B cell (primary cell): ENCODE results near the gene APLP2. TPM values are rescaled to one million over a fixed set of nuclear protein-coding genes. Genes with fewer than 3 reads are reported as not detected.

ENCODE experiments used
- ATAC-seq: fragments of 200-7000 bp; cut with Tn5 transposase; one replicate; pipeline ENCODE4 v1.10.0; 2021; ENCODE audit warnings: low read depth, mild to moderate bottlenecking, moderate number of reproducible peaks, moderate library complexity
- CTCF ChIA-PET: fragments of 350-600 bp; sonication (Branson Sonifier 250); formaldehyde crosslinking; loops from one replicate; lab custom pipeline; 2021; ENCODE audit warnings: antibody characterized with exemption, inconsistent platforms; lab: Charles Lee
- POLR2A ChIA-PET: fragments of 350-600 bp; sonication (Branson Sonifier 250); formaldehyde crosslinking; loops from one replicate; lab custom pipeline; 2021; ENCODE audit warnings: antibody characterized with exemption; lab: Charles Lee
- DNase-seq: peaks from one replicate; pipeline ENCODE4 v3.0.0; 2013
- H2AFZ ChIP-seq: 2 replicates; pipeline ENCODE4 v1.6.1; 2012; ENCODE audit warnings: mild to moderate bottlenecking, low read depth, low read length; ENCODE audit not compliant: insufficient read depth, poor library complexity, severe bottlenecking
- H3K27ac ChIP-seq, 2 donors: 1 replicate in 1 of 2; 2 replicates in 1 of 2; pipeline ENCODE4 v1.5.1; 2012 to 2013; ENCODE audit warnings: low read length in 2 of 2, mild to moderate bottlenecking in 2 of 2, moderate library complexity in 1 of 2
- H3K27me3 ChIP-seq, 4 experiments: fragments of 200-600 bp in 1 of 4; sonication (generic) in 1 of 4; replicated peaks in 1 of 4; 1 replicate in 2 of 4; 2 replicates in 2 of 4; pipeline versions ENCODE4 v1.6.1 to v1.7.0; 2013 to 2016; ENCODE audit warnings: low read length in 3 of 4, mild to moderate bottlenecking in 2 of 4, mixed read lengths in 1 of 4, moderate library complexity in 1 of 4; ENCODE audit not compliant: insufficient read depth in 4 of 4, control insufficient read depth in 3 of 4; ENCODE audit errors: control extremely low read depth in 1 of 4
- H3K36me3 ChIP-seq, 2 experiments: replicated peaks in 1 of 2; 1 replicate in 1 of 2; 2 replicates in 1 of 2; pipeline versions ENCODE4 v1.6.1 to v1.7.1; 2013; ENCODE audit warnings: low read length in 1 of 2; ENCODE audit not compliant: insufficient read depth in 2 of 2, control insufficient read depth in 1 of 2; ENCODE audit errors: control extremely low read depth in 1 of 2, extremely low read depth in 1 of 2
- H3K4me1 ChIP-seq, 2 donors: fragments of 200-600 bp in 1 of 2; sonication (generic) in 1 of 2; 1 replicate in 1 of 2; 2 replicates in 1 of 2; pipeline versions ENCODE4 v1.5.1 to v1.6.1; 2013 to 2017; ENCODE audit warnings: low read length in 2 of 2; ENCODE audit not compliant: control insufficient read depth in 2 of 2, insufficient read depth in 2 of 2
- H3K4me2 ChIP-seq: replicated peaks from 2 replicates; pipeline ENCODE3; 2012; ENCODE audit warnings: mild to moderate bottlenecking, low read depth, low read length; ENCODE audit not compliant: poor library complexity, severe bottlenecking
- H3K4me3 ChIP-seq, 5 experiments: fragments of 200-600 bp in 1 of 5; sonication (generic) in 1 of 5; 1 replicate in 3 of 5; 2 replicates in 2 of 5; pipeline versions ENCODE4 v1.5.1 to v1.7.0; 2011 to 2016; ENCODE audit warnings: low read length in 4 of 5, mild to moderate bottlenecking in 4 of 5, low read depth in 2 of 5, control low read depth in 1 of 5, moderate library complexity in 1 of 5; ENCODE audit not compliant: insufficient read depth in 1 of 5; ENCODE audit errors: control extremely low read depth in 1 of 5, extremely low read depth in 1 of 5
- H3K79me2 ChIP-seq: fragments of 200-600 bp; sonication (generic); one replicate; pipeline ENCODE4 v1.6.0; 2016; ENCODE audit warnings: low read length; ENCODE audit not compliant: control insufficient read depth, insufficient read depth
- H3K9ac ChIP-seq: fragments of 200-600 bp; sonication (generic); 2 replicates; pipeline ENCODE4 v1.6.1; 2017; ENCODE audit warnings: mild to moderate bottlenecking, low read length, moderate library complexity
- H3K9me3 ChIP-seq, 3 donors: one replicate each; pipeline versions ENCODE4 v1.6.1 to v1.7.1; 2013; ENCODE audit warnings: low read length in 2 of 3; ENCODE audit not compliant: control insufficient read depth in 2 of 3, insufficient read depth in 1 of 3; ENCODE audit errors: control extremely low read depth in 1 of 3
- H4K20me1 ChIP-seq: 2 replicates; pipeline ENCODE4 v1.6.0; 2012; ENCODE audit warnings: mild to moderate bottlenecking, low read length; ENCODE audit not compliant: insufficient read depth, control insufficient read depth, poor library complexity, severe bottlenecking
- H3K27ac Mint-ChIP-seq: one replicate; pipeline ENCODE4 v1.8.0; 2021; ENCODE audit warnings: mixed read lengths
- H3K27me3 Mint-ChIP-seq: one replicate; pipeline ENCODE4 v1.8.0; 2021; ENCODE audit warnings: mixed read lengths
- H3K4me1 Mint-ChIP-seq: one replicate; pipeline ENCODE4 v1.8.0; 2021; ENCODE audit warnings: mixed read lengths
- H3K4me3 Mint-ChIP-seq: one replicate; pipeline ENCODE4 v1.8.0; 2021; ENCODE audit warnings: mixed read lengths
- H3K9me3 Mint-ChIP-seq: one replicate; pipeline ENCODE4 v1.8.0; 2022; ENCODE audit warnings: mixed read lengths; ENCODE audit not compliant: insufficient read depth
- CTCF ChIP-seq: fragments of 200-600 bp; IDR thresholded peaks from one replicate; pipeline ENCODE4 v1.8.0; 2022; ENCODE audit warnings: antibody characterized with exemption, mild to moderate bottlenecking
- EZH2 ChIP-seq: IDR thresholded peaks from 2 replicates; pipeline ENCODE4 v1.6.1; 2012; ENCODE audit warnings: borderline replicate concordance, low read depth, mild to moderate bottlenecking, moderate library complexity, low read length; ENCODE audit not compliant: insufficient read depth, poor library complexity, severe bottlenecking
- WGBS: methylation state at CpG from one replicate; pipeline ENCODE4 v1.1.5; 2013; ENCODE audit warnings: missing lambda C conversion rate; ENCODE audit not compliant: insufficient coverage; 5-methylcytosine and 5-hydroxymethylcytosine counted together
- intact Hi-C: fragments of 100-400 bp; cut with micrococcal nuclease; formaldehyde crosslinking; loops from one replicate; pipeline ENCODE4 v1.10.0; 2022
- polyA plus RNA-seq: library from polyadenylated mRNA; depleted of rRNA; stranded (reverse); fragments of >200 nt; gene quantifications from 2 replicates; pipeline ENCODE4 v1.2.3, GENCODE V29; 2012
- total RNA-seq, 2 donors: library from RNA; stranded (reverse); fragments of 120-200 nt in 1 of 2; gene quantifications; 1 replicate in 1 of 2; 2 replicates in 1 of 2; pipeline versions ENCODE4 v1.2.3 to v1.2.4, GENCODE V29; 2013 to 2022

Gene APLP2
- total and polyA plus RNA-seq, 2 donors (not counting 1 experiment from before 2014, with no cell fraction given) = 84.2 to 102 TPM

DNA sequence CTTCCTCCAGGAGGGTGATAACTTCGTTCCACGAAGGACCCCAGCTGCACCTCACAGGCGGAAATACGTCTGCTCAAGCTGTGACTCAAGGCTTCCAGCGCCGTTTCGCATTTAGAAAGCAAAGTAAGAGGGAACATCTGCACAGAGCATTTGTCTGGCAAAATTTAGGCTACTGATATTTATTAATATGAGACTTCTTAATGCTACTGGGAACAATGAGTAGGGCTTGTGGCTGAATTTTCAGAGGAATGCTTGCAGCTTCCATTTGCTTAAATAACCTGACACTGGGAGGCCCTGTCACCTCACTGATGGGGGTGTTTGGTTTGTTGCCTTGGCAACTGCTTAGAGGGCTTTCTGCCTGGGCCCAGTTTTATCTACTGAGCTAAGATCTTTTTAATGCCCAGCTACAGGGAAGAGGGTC is 75.2 kb downstream of the APLP2 start:
- H4K20me1 ChIP-seq = peaks cover 5% of the 10 kb centered on the region
- no peak overlapping the region for H3K4me3 ChIP-seq
- peak overlapping the region in 1 of 2 donors; percentile 21 for H3K27ac ChIP-seq
- no peak overlapping the region for H3K9ac ChIP-seq
- H3K9me3 ChIP-seq = no peaks in the 10 kb centered on the region
- Mint-ChIP-seq H3K9me3 (no peaks in the 10 kb centered on the region), H3K4me1 (peaks cover 27% of the 10 kb centered on the region), H3K27ac (peak overlapping the region; percentile 74), H3K27me3 (no peaks in the 10 kb centered on the region), H3K4me3 (no peak overlapping the region)
- TF ChIP-seq CTCF (no peak), EZH2 (no peak)
- intact Hi-C loops = no loop called here
- ATAC-seq (no peak), DNase-seq (no peak)
- H3K27me3 ChIP-seq = no peaks in the 10 kb centered on the region
- no peaks in the 10 kb centered on the region for H3K79me2 ChIP-seq
- H3K36me3 ChIP-seq = peaks cover 1 to 32% of the 10 kb centered on the region in 2 experiments
- no peak overlapping the region for H2AFZ ChIP-seq
- 94% methylated on average over 2 of the region's 7 CpGs for WGBS
- ChIA-PET POLR2A (no interaction called here), CTCF (interaction anchor here (0.6 to 4.8 kb wide), 4 partner anchors 11 to 174 kb away, joined by 3 to 47 read pairs (median 4); no protein-coding TSS in a partner anchor)
- H3K4me2 ChIP-seq = no peak overlapping the region
- H3K4me1 ChIP-seq = peaks cover 13 to 28% of the 10 kb centered on the region in 2 donors

GRCh38 chr11:130145311-130145812 is 75.7 kb downstream of the APLP2 start:
- WGBS = 100% methylated on average over 1 of the region's 3 CpGs
- no peak for TF ChIP-seq CTCF
- no peak for TF ChIP-seq EZH2
- Mint-ChIP-seq H3K9me3 (no peaks in the 10 kb centered on the region), H3K4me1 (peaks cover 29% of the 10 kb centered on the region), H3K27ac (peak overlapping the region; percentile 74), H3K27me3 (no peaks in the 10 kb centered on the region), H3K4me3 (no peak overlapping the region)
- no peak overlapping the region for H3K9ac ChIP-seq
- peaks cover 13 to 28% of the 10 kb centered on the region in 2 donors for H3K4me1 ChIP-seq
- DNase-seq = no peak
- H3K36me3 ChIP-seq = peaks cover 1 to 27% of the 10 kb centered on the region in 2 experiments
- no peaks in the 10 kb centered on the region for H3K79me2 ChIP-seq
- ATAC-seq = no peak
- intact Hi-C loops = no loop called here
- no peaks in the 10 kb centered on the region for H4K20me1 ChIP-seq
- CTCF ChIA-PET = interaction anchor here (0.6 to 4.8 kb wide), 8 partner anchors 11 to 173 kb away, joined by 3 to 47 read pairs (median 4); no protein-coding TSS in a partner anchor
- H2AFZ ChIP-seq = no peak overlapping the region
- no peak overlapping the region for H3K4me3 ChIP-seq
- no peak overlapping the region for H3K4me2 ChIP-seq
- H3K9me3 ChIP-seq = no peaks in the 10 kb centered on the region
- POLR2A ChIA-PET = interaction anchor here (0.9 kb wide), 1 partner anchor 36 kb away, joined by 3 read pairs; no protein-coding TSS in a partner anchor
- H3K27ac ChIP-seq = peak overlapping the region in 1 of 2 donors; percentile 21
- H3K27me3 ChIP-seq = no peaks in the 10 kb centered on the region
